Activated CD4-positive, alpha-beta T cell treated with anti-CD3 and anti-CD28 coated beads, Interleukin-2, amount 50 U/mL, for 48 hours (primary cell): ENCODE results near the gene PTRHD1.
"Not testable (repeated sequence)": the region's sequence is repeated elsewhere in the genome, so short reads cannot be mapped to it uniquely, and the experiment has no call there.

Experiments
- DNase-seq, 2 experiments: peaks; one replicate each; pipeline ENCODE4 v3.0.0-alpha.2; 2020

PTRHD1 gene

DNA sequence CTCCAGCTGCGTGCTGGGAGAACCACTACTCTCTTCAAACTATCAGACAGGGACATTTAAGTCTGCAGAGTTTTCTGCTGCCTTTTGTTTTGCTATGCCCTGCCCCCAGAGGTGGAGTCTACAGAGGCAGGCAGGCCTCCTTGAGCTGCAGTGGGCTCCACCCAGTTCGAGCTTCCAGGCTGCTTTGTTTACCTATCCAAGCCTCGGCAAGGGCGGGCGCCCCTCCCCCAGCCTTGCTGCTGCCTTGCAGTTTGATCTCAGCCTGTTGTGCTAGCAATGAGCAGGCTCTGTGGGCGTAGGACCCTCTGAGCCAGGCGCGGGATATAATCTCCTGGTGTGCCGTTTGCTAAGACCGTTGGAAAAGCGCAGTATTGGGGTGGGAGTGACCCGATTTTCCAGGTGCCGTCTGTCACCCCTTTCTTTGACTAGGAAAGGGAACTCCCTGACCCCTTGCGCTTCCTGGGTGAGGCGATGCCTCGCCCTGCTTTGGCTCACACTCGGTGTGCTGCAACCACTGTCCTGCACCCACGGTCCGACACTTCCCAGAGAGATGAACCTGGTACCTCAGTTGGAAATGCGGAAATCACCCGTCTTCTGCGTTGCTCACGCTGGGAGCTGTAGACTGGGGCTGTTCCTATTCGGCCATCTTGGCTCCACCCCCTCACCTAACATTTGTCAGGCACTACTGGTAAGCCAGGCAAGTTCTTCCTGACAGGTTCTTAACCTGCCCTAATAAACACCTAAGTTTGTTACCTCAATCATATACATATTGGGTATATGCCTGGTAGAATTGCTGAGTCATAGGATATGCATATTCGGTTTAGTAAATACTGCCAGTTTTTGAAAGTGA lies 12.8 kb upstream of the PTRHD1 start:
- DNase-seq, result not testable (repeated sequence)

DNA sequence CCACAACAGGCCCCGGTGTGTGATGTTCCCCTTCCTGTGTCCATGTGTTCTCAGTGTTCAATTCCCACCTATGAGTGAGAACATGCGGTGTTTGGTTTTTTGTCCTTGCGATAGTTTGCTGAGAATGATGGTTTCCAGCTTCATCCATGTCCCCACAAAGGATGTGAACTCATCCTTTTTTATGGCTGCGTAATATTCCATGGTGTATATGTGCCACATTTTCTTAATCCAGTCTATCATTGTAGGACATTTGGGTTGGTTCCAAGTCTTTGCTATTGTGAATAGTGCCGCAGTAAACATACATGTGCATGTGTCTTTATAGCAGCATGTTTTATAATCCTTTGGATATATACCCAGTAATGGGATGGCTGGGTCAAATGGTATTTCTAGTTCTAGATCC lies 7.3 kb upstream of the PTRHD1 start:
- DNase-seq, result not testable (repeated sequence)

DNA sequence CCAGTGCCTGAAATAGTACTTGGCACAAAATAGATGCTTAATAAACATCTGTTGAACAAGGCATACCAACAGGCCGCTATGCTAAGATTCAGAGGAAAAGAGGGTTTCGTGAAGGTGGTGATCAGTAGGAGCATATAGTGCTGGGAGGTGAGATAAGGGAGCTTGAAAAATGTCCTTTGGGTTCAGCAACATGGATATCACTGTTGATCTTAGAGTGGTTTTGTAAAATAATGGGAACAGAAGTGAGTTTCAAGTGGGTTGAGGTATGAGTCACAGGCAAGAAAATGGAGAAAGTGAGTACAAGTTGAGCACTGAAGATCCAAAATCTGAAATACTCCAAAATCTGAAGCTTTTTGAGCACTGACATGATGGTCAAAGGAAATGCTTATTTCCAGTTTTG lies 4.5 kb upstream of the PTRHD1 start:
- no peak for DNase-seq

DNA sequence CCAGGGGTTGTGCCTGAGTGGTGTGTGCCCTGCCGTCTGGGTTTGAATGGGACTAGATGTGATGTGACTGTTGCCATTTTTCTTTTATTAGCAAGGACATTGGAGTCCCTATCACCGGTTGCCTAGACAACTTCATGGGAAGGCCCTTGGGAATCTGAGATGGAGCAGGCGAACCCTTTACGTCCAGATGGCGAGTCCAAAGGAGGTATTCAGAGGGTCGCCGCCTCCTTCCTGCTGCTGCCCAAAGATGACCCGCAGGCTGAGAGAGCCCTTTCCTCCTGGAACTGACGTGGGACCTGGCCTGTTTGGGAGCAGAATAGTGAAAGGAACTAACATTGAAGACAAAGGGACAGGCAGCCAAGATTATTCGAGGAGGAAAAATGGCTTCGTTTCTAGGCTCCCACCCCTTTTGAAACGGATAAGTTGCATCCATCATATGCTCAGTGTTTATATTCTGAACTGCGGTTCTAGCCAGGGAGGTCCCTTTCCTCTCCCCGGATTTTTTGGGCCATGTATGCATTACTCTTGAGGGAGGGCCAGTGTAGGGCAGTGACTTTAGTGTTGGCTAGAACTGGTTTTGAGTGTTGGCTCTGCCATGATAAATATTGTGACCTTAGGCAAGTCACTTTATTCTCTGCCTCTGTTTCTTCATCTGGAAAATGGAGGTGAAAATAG lies 707 bp upstream of the PTRHD1 start:
- DNase-seq, result peak; percentile 15 to 24

DNA sequence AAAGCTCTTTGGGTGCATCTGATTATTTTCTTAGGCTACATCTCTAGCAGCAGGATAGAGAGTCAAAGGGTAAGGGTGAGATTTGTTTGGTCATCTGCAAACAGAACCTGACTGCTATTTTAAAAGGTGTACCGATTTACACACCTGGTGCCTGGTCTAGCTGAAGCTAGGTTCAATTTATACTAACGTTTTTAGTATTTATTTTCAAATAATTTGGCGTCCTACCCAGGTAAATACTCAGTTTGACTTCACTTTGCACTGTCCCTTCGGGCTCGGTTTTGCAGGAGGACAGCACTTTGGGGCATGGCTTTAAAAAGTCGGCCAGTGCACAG lies 683 bp downstream of the PTRHD1 start:
- DNase-seq, result no peak

DNA sequence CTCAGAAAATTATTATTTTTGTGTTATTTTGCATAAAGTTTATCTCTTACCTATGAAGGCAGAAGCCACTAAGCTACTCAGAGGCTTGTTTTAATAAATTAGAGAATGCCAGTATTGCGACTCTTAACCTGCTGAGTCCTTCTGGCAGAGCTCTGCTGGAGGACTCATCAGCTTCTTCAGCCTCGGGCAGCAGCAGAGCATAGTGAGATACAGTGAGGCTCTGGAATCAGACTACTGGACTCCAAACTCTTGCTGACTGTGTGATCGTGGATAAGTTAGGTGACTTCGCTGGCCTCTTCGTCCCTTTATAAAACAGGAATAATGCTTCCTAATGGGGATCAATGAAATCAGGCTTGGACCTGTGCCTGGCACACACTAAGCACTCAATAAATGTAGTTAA lies 1.7 kb downstream of the PTRHD1 start:
- no peak for DNase-seq

DNA sequence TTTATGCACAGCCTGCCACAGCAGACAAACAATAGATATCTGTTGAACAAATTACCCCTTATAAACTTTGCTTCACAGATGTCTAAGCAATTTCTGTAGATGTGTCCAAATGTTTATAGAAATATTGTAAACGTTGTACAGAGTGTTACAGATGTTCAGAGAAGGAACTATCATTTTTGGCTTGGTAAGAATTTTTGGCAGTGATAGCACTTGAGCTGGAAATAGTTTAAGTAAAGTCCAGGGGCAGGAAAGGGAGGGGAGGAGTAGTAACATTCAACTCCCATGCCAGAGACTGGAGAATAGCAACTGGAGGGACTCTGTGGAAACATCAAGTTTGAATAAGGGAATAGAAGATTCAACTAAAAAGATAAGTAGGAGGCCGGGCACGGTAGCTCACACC lies 4.4 kb downstream of the PTRHD1 start:
- no peak for DNase-seq

DNA sequence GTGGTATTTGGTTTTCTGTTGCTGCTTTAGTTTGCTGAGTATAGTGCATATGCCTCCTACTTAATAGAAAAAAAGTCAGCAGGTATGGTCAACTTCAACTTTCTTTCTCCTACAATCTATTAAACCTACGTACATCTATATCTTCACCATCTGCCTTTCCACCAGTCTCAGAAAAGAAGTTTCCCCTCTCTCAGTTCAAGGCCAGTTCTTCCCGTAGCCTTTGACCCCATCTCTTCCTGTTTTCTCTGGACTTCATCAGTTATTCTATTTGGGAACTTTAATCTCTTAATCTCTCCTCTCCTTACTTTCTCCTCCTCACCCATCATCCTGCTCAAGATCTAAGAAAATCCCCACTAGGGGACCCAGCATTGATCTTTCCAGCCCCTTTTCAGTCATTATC lies 5.7 kb downstream of the PTRHD1 start:
- no peak for DNase-seq

DNA sequence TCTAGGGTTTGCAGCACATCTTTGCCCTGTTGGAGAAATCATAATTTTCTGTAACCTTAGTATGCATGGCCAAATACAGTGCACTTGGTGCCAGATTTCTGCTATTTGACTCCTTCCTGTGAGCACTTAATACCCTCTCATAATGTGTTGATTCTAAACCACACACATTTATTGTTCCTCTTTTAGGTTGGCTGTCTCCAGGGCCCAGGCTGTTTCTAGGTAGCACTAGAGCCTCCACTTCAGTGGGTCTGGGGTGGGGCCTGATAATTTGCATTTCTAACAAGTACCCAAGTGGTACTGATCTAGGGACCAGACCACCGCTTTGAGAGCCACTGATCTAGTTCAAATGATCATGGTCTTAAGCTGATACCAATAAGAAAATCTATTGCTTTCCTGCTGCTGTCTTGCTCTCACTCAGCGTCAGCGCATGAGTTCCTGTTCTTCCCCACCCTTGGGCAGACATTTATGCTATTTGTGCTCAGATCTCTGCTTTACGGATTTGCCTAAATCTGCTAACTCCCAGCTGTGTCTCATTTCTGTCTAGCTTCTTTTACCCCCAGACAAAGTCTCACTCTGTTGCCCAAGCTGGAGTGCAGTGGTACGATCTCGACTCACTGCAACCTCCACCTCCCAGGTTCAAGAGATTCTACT lies 7.4 kb downstream of the PTRHD1 start:
- DNase-seq, result no peak

DNA sequence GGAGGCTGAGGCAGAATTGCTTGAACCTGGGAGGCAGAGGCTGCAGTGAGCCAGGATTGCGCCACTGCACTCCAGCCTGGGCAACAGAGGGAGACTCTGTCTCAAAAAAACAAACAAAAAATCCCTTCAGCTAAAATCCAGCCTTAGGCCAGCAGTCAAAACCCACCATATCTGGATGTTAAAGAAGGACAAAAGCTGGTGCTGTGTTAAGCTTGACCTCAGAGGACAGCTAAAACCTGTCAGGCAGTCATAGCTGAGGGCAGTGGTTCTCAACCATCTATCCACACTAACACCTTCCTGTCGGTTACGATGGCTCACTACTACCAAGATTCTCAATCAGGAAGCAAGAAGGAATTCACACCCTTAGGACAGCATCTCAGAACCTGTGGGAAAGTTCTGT lies 9.6 kb downstream of the PTRHD1 start:
- no peak for DNase-seq

DNA sequence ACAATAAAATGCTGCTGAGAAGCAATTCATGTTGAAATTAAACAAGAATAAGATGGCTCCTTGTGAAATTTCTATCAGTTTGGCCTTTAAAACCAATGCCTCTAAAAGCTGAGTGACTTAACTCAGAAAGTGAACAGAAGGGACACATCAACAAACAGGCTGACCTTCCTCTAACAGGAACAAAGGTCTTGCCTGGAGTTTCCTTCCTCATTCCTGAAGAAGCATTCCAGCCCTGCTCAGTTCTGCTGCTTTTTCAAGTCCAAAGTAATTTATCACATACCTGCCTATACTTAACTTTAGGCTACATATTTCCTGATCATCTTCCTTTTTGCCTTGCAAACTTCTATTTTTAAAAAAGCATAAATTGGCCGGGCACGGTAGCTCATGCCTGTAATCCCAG lies 14.1 kb downstream of the PTRHD1 start:
- no peak for DNase-seq

DNA sequence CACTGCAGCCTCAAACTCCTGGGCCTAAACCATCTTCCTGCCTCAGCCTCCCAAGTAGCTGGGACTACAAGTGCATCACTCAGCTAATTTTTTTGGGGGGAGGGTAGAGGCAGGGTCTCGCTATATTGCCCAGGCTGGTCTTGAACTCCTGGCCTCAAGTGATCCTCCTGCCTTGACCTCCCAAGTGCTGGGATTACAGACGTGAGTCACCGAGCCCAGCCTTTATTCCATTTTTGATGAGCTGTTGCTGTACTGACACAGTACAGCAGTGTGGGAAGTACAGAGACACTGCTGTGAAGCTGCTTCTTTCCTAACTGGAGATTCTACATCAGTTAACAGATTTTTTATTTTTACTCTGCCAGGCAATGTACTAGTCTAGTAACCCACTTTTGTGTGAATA lies 18.8 kb downstream of the PTRHD1 start:
- DNase-seq, result no peak

DNA sequence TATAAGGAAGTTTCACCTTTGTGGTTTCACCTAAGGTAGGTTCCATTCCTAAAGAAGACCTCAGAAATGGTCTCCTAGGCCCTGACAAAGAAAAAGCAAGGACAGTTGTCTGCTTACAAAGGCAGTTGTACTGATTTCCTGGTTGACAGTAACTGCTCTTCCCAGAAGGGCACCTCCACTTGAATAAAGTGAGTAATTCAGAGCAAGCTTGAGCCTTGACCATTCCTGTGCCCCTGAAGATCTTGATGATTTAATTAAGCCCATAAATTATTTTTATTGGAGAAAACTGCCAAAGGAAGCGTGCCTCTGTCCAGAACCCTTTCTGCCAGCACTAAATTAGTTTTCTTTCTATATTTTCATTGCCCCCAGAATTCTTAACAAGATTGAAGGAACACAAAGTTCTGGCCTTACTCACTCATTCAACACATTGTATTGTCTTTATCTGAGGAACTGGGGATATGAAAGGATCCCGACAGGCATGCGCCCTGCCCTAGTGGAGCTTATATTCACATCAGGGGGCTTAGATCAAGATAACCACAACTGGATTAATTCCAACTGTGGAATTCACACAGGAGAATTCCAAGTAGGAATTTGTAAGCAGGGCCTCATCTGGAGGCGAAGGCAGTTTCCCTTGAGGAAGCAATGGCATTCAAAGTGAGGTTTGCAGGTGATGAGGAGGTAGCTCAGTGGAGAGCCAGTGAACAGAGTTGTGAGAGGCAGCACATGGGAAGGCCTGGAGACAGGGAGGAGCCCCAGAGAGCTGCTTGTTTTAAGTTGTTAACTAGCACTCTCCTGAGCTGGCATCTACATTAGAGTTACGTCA lies 21.2 kb downstream of the PTRHD1 start:
- DNase-seq, result no peak

DNA sequence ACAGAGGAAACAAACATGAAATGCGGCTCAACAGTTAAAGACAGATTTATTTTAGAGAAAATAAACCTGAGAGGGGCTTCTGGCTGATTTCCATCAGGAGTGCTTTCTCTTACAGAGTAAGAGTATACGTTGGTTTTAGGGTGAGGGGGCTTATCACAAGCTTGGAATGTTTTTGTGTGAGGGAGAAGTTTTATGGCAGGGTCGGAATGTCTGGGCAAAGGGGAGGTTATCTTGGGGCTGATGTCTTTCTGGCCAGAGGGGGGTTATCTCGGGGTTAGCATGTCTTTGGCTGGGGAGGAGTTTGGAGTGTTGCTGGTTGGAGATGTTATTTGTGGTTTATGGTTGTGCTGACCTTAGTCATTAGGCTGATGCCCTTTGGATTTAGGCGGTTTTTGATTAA lies 22.1 kb downstream of the PTRHD1 start:
- DNase-seq, result no peak

DNA sequence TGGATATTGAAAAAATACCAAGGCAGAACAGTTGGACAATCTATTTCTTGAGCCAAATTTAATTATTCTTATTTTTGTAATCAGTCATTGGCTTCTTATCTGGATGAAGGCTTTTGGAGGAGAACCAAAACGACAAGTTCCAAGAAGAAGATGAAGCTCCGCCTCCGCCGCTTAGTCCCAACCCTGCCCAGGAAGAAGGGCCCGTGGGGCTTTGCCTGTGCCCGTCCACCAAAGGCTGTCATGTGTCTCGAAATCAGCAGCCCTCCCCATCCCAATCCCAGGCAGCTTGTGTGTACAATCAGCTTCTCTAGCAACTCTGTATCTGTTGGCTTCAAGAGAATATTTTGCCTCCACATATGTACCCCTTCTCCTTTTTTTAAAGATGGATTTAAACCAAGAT lies 24.6 kb downstream of the PTRHD1 start:
- no peak for DNase-seq

DNA sequence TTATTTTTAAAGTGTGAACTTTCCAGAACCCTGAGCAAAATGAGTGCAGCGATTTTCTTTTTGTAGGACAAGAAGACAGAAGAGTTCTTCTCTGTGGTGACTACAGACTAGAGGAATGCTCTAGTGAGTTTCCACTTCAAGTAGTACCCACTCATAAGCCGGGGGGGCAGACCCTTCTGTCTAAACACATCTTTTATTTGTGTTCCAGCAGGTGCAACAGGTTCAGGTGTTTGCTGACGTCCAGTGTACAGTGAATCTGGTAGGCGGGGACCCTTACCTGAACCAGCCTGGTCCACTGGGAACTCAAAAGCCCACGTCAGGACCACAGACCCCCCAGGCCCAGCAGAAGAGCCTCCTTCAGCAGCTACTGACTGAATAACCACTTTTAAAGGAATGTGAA lies 25.2 kb downstream of the PTRHD1 start:
- no peak for DNase-seq

DNA sequence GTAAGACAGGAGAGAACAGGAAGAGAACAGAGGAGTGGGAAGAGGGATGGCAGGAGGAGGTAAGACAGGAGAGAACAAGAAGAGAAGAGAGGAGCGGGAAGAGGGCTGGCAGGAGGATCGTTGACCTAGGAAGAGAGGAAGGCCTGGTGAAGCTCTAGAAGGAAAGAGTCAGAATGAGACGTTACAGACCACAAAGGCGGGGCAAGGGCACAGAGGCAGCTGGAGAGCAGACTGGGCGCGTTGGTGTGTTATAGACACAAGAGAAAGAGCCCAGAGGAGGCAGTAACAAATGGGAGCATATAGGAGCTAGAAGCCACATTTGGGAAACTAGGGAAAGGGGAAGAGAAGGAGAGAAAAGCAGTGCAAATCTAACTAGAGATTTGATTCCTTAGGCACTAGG lies 26.6 kb downstream of the PTRHD1 start:
- peak; percentile 4 to 20 for DNase-seq

DNA sequence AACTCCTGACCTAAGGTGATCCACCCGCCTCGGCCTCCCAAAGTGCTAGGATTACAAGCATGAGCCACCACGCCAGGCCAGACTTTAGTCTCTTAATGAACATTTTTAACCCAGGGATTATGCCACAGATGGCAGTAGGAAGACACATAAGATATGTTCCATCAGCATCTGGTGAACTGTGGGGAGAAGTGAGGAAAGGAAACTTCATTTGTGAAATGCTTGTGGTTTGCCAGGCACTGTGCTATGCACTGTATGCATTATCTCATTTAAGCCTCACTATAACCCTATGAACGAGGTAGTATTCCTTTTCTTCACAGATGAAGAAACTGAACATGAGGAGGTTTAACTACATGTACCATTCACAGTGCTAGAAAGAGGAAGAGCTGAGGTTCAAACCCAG lies 29.3 kb downstream of the PTRHD1 start:
- no peak for DNase-seq

DNA sequence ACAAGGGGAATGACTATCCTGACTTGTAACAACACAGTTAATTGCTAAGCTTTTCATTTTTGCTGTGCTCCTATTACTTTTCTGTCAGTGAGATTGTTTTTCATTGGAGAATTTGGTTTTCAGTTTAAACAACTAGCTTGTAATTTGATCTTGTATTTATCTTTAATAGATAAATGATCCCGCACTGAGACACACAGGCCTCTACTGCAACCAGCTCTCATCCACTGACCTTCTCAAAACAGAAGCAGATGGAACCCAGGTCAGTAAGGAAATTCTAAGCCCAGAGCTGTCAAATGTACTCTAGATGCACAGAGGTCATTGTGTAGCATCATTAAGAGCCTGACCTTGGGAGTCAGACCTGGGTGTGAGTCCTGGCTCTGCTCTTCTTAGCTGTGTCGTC lies 30.7 kb downstream of the PTRHD1 start:
- no peak for DNase-seq

DNA sequence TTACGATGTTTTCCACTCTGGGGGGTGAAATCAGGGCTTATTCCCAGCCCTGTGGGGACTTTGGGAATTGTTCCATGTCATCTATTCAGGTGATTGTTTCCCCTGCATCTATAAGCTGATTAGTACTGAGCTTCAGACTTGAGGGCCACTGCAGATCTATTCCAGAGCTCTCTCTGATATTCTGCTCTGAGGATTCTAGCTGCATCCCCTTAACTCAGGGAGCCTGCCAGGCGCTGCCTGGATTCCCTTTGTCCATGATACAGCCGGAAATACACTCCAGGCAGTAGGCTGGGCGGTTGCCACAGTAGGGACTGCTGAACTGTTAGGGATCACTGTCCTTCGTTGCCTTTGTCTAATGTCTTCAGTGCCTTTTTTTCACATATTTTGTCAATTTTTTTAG lies 31.3 kb downstream of the PTRHD1 start:
- DNase-seq, result no peak

DNA sequence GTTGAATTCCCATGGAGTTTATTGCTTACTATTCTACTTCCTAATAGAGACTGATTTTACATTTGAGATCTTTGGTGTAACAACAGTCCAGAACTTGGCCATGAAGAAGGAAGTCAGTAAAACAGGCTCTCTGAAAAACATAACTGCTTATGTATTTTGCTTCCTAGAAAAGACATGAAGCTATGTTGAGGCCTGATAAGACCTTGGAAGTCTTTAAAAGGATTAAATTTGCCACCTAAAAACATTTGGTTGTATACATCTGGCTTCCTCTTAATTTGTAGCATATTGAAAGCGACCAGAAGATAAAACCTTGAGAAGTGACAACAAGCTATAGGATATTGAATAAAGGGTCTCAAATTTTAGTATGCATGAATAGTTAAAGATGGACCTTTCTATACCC lies 36.4 kb downstream of the PTRHD1 start:
- DNase-seq, result no peak

DNA sequence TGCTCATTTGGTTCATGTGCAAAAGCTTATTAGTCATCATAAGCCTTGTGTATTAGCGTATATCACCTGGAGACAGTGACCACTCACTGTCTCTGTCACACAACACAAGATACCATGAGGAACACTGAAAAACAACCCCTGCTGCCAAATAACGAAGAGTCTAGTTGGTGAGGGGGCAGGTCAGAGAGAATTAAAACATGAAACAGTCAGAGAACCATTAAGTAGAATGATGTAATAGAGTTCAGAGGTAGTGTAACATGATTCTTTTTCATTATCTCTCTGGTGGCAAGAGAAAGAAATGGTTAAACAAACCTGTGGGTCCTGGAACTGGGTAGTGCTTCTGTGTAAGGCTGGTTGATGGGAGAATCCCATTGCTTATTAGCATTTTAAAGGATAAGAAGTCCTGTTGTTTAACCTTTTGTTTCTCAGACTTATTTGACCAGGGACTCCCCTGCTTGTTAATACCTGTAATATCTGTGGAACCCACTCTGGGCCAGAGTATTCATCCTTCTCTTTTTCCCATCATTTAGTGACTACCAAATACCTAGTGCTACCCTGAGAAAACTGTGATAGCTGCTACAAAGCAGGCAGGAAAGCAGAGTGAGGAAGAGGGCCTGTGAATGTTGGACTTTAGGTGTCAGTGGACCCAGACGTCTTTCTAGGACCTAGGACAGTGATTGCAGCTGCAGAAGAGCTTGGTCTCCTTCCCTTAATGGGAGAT lies 38.0 kb downstream of the PTRHD1 start:
- no peak for DNase-seq
